HuH-7.5 (cell line): Measurements from ENCODE around the gene LSM6.

Experiments used
- DNase-seq: peaks from one replicate; pipeline ENCODE4 v3.0.0; 2011; ENCODE audit warnings: low spot score

Gene LSM6

GRCh38 chr4:146175541-146176453 lies at the start of gene LSM6:
LSM6 (plus strand) TSS chr4:146175718; CDS start chr4:146182922, 7,204 bp downstream.
- peak; percentile 50 for DNase-seq

DNA sequence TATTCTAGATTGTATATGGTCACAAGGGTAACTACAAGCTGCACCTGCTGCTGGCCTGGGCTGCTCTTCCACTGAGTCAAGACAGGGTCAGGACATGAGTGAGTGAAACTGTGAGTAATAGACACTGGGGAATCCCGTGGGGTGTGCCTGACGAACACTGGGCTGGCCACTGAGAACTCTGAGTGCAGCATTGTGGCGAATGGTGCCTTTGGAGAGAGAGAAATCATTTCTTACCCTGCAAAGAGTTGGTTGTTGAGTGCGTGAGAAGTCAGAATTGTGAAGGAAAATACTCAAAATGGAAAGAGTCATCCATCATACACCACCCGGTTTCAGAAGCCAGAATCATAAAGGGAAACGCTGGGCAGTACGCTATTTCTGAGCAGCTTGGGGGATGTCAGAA lies 43.1 kb upstream of the LSM6 start:
- no peak for DNase-seq

DNA sequence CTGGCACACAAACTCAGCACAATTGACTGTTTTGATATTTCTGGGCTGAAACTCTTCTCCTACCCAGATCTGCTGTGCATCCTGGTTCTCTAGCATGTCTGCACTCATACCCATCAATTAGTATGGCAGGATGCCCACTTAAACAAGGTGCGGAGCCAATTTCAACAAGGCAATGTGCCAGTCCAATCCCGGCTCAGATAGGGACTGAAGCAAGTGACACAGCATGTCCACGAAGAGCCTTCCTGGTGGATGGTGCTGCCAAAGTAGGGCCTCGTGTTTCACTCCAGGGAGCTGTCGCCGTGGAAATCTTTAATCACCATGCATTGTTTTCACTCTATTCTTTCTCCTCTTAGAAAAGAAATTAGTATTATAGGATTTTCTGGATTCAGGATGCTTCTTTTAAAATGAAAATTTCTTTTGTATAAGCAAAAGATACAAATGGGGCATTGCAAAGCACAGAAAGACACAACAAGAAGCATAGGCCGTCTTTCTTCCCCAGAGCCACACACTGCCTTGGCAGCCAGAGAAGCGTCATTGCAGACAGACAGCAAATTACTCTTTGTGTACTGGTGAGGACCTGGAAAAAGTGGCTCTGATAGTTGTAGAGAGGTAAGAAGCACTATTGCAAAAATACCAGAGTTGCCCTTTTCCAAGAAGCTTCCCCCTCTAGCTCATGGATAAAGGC lies 40.6 kb upstream of the LSM6 start:
- no peak for DNase-seq

DNA sequence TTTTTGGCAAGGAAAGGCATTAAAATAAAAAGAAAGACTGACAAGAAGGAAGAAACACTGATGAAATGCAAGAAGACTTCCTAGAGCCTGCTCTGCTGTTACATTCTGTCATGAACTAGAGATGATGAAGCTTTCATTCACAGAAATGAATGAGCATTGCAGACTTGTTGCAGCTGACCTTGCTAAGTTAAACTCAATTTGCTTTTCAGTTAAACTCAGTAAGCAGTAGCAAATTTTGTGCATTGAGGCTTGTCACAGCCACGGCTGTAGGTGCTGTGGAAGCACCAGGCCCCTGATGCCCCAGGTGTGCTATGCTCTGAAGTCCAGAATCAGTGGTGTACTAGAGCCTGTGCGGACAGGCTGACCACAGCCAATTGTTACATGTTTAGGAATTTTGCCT lies 39.6 kb upstream of the LSM6 start:
- DNase-seq, result no peak

GRCh38 chr4:146142768-146143167 lies 32.8 kb upstream of the LSM6 start:
- DNase-seq, result no peak

DNA sequence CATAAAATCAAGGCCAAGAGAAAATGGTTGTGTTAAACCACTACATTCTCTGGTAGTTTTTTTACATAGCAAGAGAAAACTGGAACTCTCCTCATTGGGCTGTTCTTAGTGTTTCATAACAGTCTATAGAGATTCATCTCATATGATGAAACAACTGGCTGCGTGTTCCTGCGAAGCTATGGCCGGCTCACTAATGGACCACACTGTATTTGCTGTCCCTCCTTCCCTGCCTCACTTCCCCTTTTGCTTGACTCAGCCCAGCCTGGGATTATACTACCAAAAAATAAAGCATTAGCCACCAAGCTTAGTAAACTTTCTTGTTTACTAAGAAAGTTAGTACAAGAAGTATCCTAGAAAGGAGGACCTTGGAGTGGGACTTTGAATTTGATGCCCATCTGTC lies 31.6 kb upstream of the LSM6 start:
- no peak for DNase-seq

DNA sequence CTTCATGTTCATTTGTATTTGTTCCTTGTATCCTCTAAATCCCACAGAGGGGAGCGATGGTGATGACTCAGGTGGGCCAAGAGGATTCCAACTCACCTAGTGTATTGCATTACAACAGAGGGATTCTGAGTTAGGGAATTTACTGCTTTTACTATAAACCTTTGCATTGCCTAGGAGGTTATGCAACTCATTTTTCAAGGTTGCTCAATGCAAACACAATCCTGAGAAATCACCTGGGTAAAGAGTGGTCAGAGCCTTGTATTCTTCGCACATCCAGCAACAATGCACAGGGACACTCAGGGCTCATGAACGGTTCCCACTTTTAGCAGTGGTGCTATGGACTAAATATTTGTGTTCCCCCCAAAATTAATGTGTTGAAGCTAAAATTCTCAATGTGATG lies 28.6 kb upstream of the LSM6 start:
- DNase-seq, result no peak

DNA sequence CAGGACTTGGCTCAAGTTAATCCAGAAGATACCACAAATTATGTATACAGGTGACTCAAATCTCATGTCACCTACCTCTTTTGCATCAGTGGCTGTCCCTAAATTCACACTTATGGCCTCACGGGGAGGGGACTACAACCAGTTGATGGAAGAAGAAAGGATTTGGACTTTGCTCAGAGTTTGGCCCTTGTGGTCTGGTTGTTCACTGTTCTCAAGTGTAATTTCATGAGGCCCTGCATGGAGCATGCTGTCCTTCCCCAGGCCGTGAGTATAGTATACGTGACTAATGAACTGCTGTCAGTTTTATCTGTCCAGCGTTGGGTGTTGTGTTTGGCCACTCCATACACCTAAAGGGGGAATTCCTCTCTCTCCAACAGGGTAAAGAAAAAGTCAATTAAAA lies 27.5 kb upstream of the LSM6 start:
- DNase-seq, result no peak

DNA sequence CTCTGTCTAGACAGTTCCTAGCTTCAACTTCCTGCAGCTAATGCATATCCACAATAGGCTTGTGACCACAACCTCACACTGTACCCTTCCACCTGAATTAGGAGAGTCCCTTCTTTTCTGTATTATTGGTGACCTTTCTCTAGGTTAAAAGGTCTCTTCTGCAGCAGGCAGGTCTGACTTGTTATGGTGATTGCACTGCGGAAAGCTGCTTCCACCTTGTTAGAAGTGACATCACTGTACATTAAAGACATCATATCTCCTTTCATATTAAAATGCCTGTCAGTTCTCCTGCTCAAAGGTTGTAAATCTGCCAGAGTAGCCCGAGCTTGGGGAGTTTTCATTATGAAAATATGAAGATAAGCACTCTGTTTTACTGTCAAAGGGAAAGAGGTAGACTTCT lies 21.5 kb upstream of the LSM6 start:
- DNase-seq, result no peak

- no peak for DNase-seq
Observed at GRCh38 chr4:146155152-146155724, 20.3 kb upstream of the LSM6 start.

- DNase-seq, result no peak
Observed at GRCh38 chr4:146158036-146158745, 17.3 kb upstream of the LSM6 start.

DNA sequence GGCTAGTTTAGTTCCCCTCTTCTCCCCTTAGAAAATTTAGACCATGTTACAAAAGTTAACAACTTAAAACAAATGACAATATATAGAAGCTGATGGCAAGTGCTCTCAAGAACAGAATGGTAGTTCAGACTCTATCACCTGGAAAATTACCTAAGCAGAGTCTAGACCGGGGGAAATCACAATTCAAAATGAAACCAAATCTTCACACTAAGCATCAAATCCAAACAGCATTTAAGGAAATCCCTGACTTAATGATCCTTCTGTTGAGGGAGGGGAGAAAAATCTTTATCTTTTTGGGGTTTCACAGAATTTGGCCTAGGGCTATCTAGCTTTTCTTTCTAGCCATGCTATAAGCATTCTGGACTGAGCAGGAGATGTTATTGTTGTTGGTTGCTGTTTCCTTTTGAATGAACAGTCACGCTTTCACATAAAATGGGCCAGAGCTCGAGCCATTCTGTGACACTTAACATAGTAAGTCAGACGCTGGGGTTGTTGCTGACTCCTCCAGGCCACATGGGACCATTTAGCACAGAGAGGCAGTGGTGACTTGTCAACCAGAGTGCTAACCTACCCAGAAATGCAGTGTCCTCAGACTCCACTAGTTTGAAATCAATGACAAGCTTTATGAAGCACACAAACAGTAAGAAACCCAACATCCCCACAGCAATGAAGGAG lies 16.0 kb upstream of the LSM6 start:
- DNase-seq, result no peak

GRCh38 chr4:146161243-146161642 lies 14.3 kb upstream of the LSM6 start:
- DNase-seq, result no peak

DNA sequence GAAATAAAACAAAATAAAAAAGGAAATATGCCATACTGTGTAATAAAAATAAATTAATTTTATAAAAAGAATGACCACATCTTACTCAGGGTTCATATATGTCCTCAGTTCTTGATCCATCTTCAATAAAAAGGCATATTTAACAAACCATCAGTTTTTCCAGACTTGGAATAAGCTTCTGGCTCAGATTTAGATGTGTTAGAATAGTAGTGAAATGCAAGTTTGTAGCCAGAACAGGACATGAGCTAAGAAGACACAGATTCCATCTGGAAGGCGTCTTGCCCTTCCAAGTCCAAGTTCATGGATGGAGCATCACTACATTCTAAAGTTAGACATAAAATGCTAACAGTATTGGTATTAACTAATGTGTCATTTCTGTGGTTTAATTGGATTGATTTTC lies 10.3 kb upstream of the LSM6 start:
- no peak for DNase-seq

- DNase-seq, result no peak
Observed at GRCh38 chr4:146165840-146166239, 9.7 kb upstream of the LSM6 start.

GRCh38 chr4:146170149-146170548 lies 5.4 kb upstream of the LSM6 start:
- DNase-seq, result no peak

- no peak for DNase-seq
Observed at GRCh38 chr4:146176891-146177290, 1.4 kb downstream of the LSM6 start.

DNA sequence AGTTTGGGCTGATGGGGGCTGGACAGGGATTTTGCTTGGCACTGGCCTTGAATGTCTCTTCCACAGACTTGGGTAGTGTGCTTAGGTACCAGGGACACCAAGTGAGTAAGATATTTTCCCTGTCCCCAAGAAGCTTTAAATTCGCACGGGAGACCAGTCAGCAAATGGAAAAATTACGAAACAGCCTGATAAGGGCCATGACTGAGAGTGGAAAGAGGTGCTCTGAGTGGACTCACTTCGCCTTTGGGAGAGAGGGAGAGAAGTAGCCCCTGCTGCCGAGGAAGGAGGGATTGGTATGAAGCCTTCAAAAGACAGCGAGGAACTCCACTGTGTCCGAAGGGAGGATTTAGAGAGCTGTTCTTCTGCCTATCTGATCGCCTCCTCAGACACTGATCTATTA lies 2.6 kb downstream of the LSM6 start:
- DNase-seq, result no peak

DNA sequence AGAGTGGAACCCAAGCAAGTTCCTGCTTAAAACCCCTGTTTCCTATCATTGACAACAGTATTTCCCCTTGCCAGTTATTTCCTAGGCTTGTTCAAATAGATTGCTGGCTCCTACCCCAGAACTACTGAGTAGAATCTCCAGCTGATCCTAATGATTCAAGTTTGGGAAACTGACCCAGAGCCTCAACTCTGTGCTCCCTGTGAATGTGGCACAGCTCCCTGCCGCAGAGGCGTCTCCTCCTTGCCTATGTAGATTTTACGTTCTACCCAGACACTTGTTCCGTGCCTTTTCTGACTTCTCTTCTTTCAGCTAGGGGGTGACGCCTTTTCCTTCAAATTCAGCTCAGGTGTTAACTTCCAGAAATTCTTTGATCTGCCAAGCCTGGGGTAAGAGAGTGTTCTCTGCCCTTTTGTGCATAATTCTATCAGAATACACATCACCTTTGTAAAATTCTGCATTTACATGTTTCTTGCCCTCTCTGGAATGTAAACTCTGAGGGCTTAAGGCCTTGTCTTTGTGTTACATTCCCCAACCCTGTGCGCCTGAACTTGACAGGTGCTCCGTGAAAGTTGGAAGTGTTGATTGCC lies 4.4 kb downstream of the LSM6 start:
- no peak for DNase-seq

- DNase-seq, result no peak
Observed at GRCh38 chr4:146182443-146182842, 6.9 kb downstream of the LSM6 start.

GRCh38 chr4:146183209-146183608 lies 7.7 kb downstream of the LSM6 start:
- DNase-seq, result no peak

- DNase-seq, result no peak
Observed at GRCh38 chr4:146186041-146186440, 10.5 kb downstream of the LSM6 start.
